HG03571 (cell line): ENCODE results near the gene FADS2.

ENCODE experiments used
- ATAC-seq: cut with Tn5 transposase; IDR thresholded peaks from one replicate; pipeline ENCODE4 v1.9.1; 2021; ENCODE audit not compliant: unreplicated experiment

The FADS2 gene

DNA sequence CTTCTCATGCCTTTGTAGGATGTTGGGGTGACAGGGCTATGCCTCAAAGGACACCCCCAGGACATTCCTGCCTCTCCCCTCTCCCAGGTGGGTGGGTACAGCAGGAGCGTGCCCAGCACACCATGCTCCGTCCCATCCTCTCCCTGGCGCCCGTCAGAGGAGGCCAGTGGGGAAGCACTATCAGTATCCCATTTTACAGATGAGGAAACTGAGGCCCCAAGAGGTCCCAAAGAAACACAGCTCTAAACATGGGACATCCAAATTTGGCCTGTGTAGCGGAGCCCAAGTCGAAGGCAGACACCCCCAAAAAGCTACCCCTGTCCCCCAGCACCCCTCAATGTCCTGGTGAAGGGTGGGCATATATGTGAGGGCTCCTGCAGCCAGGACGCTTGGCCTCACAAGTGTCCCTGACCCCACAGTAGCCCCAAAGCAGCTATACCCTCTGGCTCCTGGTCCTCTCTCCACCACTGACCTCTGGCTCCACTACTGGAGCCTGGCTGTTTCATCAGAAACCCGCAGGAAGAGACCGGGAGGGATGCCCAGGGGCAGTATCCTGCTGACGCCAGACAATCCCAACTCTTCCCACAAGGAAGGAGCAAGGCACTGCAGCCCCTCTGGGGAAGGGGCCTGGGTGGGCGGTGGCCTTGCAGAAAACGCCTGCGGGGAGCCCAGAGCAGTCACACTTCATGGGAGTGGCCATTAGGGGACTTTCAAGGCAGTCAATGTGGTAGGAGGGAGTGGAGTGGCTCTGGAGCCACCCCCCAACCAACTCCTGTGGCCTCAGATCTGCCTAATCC, 57.9 kb downstream of the FADS2 start:
- ATAC-seq: no peak

DNA sequence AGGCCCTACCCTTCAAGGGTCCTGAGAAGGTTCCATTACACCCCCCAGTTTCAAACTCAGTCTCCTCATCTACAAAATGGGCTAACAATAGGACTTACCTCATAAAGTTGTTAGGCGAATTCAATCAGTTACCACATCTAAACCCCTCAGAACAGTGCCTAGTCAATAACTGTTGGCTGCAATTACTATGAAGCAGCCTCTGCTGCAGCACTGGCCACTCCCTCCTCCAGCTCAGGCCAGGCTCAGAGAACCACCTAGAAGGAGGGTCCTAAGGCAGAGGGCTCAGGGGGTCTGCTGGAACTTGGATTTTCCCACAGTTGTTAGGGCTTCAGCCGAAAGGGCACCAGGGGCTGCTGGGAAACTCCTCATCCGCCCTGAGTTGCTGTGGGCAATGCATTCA, 58.5 kb downstream of the FADS2 start:
- no peak for ATAC-seq

DNA sequence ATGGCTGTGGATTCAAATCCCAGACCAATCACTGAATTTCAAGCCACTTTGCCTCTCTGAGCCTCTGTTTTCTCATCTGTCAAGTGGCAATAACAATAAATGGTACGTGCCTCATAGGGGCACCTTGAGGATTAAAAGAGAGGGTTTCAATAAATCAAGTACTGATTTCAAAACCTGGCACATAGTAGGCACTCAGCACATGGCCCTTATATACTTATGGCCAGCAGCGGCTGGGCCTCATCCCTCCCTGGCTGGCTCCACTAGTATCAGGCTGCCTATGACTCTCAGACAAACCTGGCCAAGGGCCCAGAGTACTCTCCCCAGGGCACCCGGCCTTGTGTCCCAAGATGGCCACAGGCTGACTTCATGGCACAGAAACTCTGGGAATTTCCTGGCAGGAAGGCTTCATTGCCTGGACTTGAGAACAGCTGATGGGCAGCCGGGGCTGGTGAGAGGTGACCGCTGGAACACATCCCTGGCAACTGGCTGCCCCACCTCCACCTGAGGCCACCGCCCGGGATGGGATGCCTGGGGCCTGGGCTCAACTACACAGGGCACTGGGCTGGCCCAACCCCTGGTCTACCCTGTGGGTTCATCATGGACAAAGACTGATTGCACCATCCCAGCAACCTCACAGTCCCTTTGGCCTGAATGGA, 59.9 kb downstream of the FADS2 start:
- no peak for ATAC-seq

DNA sequence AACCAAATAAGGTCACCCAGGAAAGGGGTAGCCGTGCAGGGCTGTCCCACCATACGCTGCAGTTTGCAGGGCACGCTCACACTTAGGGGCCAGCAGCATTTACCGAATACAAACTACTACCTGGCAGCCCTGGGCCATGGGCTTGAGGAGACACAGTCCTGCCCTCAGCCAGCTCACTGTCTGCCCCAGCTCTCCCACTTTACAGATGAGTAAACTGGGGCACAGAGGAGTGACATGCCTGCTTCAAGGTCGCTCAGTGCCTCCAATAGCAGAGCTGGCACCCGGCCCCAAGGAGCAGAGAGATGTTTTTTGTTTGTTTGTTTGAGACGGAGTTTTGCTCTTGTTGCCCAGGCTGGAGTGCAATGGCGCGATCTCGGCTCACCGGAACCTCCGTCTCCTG, 60.5 kb downstream of the FADS2 start:
- ATAC-seq: no peak

DNA sequence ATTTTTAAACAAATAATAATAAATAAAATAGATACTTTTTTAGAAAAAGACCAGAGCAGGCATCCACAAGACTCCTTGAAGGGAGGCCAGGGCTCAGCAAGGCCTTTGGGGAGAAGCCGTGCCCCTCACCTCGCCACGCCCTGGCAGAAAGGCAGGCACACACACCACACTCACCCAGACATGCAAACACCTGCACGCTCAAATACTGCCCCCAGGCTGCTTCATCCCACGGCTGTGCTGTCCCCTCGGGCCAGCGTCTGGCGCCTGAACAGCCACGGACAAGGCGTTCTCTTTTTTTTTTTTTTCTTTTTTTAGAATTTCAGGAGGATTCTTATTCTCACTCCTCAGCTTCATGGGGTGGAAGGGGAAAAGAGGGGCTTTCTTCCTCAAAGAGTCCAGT, 61.7 kb downstream of the FADS2 start:
- ATAC-seq: no peak

DNA sequence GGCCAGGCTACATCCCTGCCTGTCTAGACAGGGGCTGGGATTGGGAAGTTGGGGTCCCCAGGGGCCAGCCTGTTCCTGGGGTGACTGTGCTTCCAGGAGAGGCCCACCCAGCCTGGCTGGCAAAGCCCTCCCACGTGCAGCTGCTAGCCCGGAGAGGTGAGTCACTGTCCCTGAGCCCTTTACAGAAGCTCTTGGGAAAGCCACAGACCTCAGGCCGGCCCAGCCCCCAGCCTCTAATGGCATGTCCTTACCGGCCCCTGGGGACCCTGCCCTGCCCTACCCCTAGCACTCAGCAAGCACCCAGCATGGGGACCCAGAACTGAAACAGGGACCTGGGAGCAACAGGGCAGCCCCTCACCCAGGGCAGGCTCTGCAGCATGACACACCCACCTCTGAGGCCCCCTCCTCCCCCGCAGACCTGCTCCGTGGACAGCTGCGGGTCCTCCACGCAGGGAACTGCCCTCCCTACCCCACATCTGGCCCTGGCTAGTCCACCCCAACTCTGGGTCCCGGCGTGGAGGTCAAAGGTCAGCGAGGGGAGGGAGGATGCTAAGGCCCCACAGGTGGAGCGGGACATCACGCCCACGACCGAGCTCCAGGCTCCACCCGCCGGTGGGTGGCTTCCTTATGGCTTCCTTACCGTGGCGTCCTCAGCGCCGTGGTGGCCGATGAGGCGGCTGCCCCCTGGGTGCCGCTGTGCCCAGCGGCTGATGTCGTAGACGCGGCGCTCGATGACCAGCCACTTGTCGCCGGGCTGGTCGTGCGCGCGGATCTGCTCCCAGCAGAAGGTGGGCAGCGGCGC, 62.6 kb downstream of the FADS2 start:
- peak; percentile 6 for ATAC-seq

DNA sequence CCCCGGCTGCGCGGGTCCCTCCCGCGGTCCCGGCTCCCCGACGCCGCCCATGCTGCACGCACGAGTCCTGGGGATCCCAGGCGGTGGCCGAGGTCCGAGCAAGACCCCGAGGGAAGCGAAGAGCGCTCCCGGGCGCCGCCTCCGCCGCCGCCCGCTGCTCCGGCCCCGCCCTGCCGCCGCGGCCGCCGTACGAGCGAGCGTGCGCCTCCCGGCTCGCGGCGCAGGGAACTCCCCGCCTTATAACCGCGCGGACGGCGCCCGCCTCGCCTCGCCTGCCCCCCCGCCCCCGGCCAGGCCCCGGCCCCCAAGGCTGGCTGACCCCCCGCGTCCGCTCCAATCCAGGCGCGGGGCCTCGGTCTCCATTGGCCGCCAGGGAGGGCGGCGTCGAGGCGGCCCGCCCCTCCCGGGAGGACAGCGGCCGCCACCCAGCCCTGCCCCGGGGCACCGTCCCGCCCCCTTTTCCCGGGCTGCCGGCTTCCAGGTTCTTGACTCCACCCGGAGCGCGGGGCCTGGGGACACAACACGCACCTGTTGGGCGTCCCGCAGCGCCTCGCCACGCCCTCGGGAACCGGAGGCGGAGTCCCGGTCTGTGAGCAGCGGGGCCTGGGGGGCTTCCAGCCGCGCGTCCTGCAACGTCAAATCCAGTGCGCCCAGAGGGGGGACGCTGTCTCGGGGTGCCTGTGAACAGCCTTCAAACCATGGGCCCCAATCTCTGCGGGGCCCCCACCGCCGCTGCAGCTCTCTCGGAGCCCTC, 63.4 kb downstream of the FADS2 start, which contains the start of gene FADS3:
Gene FADS3, minus strand, starts transcription at position 215 of the 754 bp plus-strand sequence. Its CDS starts 164 bp downstream, at position 51.
- peak; percentile 58 for ATAC-seq

DNA sequence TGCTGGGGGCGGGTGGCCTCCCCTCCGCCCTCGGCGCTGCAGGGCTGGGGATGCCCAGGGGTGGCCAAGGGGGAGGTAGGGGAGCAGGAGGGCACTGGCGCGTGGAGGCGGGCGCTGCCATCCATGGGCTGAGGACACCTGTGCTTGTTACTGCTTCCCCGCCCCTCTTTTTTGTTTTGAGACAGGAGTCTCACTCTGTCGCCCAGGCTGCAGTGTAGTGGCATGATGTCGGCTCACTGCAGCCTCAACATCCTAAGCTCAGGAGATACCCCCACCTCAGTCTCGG, 63.9 kb downstream of the FADS2 start:
- no peak for ATAC-seq

DNA sequence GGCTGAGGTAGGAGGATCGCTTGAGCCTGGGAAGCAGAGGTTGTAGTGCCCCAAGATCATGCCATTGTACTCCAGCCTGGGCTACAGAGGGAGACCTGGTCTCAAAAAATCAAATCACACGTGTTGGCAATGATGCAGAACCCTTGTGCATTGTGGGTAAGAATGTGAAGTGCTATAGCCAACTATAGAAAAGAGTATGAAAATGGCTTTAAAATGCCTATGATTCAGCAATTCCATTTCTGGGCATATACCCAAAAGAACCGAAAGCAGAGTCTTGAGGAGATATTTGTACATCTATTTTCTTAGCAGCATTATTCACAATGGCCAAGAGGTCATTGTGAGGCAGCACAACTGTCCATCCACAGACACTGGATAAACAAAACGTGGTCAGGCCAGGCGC, 65.9 kb downstream of the FADS2 start:
- ATAC-seq: no peak

DNA sequence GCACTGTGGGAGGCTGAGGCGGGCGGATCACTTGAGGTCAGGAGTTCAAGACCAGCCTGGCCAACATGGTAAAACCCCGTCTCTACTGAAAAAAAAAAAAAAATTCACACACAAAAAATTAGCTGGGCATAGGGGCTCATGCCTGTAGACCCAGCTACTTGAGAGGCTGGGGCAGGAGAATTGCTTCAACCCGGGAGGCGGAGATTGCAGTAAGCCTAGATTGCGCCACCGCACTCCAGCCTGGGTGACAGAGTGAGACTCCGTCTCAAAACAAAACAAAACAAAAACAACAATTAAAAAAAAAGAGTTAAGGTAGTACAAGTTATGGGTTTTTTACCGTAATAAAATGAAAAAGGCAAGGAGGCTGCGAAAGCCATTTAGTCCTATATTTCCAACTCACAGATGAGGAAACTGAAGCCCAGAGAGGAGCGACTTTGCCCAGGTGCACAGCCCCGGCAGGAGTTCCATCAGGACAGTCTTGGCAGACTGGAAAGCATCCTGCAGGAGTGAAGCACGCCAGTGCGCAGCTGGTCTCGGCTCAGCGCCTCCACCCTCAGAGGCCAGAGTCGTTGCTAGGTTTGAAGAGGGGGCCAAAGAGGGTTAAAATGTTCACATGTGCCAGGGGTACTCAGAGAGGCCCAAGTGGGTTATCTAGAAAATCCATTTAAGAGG, 67.1 kb downstream of the FADS2 start:
- no peak for ATAC-seq

DNA sequence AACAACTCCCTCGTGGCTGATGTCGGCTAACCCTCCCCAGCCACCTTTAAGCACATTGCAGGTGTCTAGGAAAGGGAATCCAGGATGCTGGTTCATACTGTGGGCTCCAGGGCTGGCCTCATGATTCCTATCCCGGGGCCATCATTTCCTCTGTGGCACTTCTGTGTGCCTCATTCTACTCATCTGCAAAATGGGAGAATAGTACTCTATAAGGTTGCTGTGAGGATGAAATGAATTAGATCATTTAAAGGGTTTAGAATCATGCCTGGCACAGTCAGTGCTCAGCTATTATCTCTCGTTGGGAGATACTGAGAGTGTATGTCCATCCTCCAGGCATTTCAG, 67.6 kb downstream of the FADS2 start:
- ATAC-seq: no peak

DNA sequence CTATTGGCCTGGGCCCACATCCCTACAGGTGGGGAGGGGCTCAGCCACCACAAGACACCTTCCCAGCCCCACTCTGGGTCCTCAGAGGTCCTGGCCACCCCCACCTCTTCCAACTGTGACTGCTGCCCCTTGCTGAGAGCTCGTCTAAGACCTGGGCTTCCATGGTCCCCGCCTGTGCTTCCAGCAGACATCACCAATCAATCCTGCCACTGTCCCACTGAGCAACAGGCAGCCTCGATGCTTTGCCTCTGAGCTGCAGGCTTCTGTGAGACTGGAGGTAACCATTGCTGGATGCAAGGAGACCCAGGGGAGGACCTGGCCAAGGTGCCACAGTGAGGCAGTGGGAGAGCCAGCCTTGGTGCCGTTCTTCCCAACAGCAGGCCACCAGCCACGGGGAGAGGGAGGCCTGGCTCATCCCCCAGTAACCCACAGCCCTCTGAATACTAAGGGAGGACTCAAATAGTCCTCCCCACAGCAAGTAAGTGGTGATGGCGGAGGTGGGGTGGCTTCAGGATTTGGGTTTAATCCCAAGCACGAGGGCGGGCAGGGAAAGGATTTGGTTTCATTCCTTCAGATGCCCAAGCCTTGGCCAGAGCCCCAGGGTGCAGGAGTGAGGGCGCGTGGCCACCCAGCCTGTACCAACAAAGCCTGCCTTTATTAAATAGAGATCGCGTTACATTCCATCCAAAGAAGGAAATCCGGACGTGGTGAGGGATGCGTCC, 68.7 kb downstream of the FADS2 start:
- ATAC-seq: no peak

DNA sequence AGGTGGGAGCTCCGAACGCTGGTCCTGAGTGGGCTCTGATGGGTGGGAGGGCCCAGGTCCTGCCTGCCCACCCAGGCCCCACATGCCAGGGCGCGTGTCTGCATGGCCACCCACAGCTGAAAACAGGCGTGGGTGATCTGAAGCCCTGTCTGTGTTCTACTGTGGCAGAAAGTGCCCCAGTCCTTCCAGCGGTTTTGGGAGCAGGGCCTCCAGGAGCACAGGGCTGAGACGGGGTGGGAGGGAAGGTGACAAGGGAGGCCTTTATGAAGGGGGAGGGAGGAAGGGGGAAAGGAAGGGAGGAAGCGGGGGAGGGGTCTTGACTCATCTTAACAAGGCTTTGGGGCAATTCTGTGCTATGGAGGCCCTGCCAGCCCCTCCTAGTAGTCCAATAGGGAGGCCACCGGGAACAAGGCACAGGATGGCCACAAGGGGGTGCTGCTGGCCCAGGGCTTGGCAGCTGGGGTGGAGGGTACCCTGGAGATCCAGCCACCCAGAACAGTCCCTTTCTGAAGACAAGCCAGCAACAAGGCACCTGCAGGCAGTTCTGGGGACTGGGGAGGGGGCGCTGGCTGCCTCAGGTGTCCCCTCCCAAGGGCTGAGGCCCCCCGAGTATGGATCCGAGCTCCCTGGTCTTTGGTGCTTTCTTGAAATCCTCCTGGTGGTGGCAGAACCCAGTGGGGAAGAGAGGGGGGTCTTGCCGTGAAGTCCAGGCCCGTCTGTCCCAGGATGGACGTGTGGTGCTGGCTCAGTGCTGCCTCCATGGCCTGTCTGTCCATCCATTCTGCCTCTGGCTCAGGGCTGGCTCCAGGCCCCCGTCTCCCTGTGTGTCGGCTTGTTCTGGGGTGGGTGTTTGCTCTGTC, 69.5 kb downstream of the FADS2 start:
- ATAC-seq: no peak

DNA sequence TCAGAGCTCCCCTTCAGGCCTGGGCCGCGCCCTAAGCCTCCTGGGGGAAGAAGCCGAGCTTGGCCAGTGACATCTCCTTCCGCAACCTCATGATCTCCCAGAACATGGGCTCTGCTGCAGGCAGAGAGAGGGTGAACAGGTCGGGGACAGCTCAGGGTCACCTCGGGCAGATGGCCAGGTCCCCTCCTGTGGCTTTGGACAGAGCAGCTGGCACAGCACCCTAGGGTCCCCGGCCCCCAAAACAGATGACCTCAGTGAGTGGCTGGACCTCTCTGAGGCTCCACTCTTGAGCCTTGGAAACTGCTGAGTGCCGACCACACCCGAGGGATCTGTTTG, 70.1 kb downstream of the FADS2 start:
- ATAC-seq: no peak

DNA sequence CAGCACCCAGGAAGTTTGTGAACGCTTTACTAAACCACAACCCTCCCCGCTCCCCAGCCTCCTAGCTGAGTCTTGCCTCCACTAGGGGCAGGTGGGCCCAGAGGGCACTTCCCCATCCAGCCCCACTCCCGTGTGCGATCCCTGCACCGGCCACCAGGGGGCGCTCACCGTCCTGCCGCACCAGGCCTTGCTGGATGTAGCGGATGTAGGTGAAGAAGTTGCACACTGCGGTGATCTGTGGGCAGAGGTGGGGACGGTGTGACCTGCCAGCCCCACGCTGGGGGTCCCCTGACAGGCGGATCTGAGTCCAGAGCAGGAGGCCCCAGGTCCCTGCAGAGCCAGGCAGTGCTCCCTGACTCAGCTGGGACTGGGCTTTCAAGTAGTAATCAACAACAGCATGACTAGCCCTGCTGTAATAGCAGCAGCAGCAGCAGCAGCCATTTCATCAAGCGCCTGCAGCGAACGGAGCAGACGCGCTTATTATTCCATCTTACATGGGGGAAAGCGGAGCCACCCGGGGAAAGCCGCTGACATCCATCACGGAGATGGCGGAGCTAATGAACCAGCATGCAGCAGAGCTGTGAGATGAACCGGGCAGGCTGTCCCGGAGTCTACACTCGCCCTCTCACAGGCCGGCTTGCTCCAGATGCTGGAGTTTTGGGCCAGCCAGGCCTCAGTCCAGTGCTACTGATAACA, 71.2 kb downstream of the FADS2 start:
- ATAC-seq: peak; percentile 69

DNA sequence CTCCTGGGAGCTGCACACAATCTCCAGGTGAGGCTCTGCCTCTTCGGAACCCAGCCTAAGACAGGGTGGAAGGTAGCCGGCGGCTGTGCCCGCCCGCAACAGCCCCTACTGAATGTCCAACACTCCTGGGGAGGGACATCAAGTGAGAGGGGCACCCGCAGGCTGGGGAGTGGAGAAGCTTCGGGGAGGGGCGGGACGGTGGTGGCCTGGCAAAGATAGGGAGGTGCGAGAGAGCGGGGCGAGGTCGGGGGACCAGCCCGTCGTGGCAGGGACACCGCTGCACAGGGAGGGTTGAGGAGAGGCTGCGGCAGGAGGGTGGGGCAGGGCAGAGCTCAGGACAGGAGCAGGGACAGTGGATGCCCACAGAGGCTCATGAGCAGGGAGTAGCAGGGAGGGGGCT, 72.2 kb downstream of the FADS2 start:
- no peak for ATAC-seq

DNA sequence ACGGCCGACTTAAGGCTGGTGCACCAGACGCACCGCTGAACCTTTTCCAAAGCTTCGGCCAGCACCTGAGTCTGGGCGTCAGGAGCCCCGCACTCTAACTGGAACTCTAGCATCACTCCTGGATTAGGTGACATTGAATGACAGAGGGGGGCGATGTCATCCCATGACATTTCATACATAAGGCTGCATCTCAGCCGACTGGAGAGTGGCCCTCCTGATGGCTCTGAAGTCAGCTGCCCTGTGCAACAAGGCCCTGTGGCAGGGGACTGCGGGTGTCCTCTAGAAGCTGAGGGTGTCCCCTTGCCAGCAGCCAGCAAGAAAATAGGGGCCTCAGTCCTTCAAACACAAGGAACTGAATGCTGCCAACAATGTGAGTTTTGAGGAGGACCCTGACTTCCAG, 73.3 kb downstream of the FADS2 start:
- no peak for ATAC-seq

DNA sequence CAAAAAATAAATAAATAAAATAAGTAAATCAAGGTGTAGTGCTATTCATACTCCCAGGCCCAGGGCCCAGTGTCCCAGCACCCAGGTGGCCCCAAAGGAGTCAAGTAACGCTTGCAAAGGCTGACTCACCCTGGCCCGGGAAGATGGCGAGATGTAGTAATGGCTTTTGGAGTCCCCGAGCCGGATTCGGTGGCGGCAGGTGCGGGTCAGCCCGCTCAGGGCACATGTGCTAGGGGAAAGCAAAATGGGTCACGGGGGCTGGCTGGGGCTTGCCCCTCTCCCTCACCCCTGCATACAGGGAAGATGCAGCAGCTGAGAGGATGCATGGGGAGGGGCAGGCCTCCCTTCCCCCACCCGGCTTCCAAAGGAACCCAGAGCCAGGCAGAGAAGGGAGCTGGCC, 74.2 kb downstream of the FADS2 start:
- ATAC-seq: no peak

DNA sequence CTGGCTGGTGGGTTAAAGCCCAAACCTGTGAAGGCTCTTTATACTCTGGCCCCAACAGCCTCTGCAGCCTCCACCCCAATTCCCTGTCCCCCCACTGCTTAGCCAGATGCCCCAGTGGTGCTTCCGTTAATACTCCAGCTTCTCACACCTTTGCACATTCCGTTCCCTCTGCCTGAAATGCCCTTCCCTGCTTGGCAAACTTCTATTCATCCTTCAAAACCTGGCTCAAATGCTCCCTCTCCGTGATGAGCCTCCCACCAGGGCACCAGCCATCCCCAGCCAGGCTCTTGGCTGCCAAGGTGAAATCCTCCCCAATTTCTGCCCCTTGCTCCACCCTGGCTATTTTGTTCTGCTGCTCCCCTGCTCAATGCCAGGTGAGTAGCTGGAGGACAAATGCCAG, 75.7 kb downstream of the FADS2 start:
- ATAC-seq: no peak
